Measurements from ENCODE around the gene C5orf34.

Gene C5orf34

GRCh38 chr5:43514816-43515677, at the start of gene C5orf34:
TSS of gene C5orf34 (minus strand) at chr5:43515148. CDS start at chr5:43509339, 5,809 bp downstream.
- H3K4me3 ChIP-seq (ENCODE audit: low read depth, low read length) = peak within 1 kb of the TSS; percentile 77
- no peak for TF ChIP-seq CTCF (IDR thresholded peaks at IDR 0.05; ENCODE audit: borderline replicate concordance, insufficient read depth, low read depth, low read length)

GRCh38 chr5:43564289-43564850, 49.4 kb upstream of the C5orf34 start:
- no peak overlapping the region for H3K4me3 ChIP-seq (ENCODE audit: low read depth, low read length)
- TF ChIP-seq CTCF (IDR thresholded peaks at IDR 0.05; ENCODE audit: borderline replicate concordance, insufficient read depth, low read depth, low read length) = no peak

GRCh38 chr5:43563321-43563720, 48.4 kb upstream of the C5orf34 start:
- no peak overlapping the region for H3K4me3 ChIP-seq (ENCODE audit: low read depth, low read length)
- no peak for TF ChIP-seq CTCF (IDR thresholded peaks at IDR 0.05; ENCODE audit: borderline replicate concordance, insufficient read depth, low read depth, low read length)

- no peak for TF ChIP-seq CTCF (IDR thresholded peaks at IDR 0.05; ENCODE audit: borderline replicate concordance, insufficient read depth, low read depth, low read length)
- no peak overlapping the region for H3K4me3 ChIP-seq (ENCODE audit: low read depth, low read length)
These were observed 46.4 kb upstream of the C5orf34 start for GRCh38 chr5:43561356-43561755.

- TF ChIP-seq CTCF (IDR thresholded peaks at IDR 0.05; ENCODE audit: borderline replicate concordance, insufficient read depth, low read depth, low read length) = no peak
- no peak overlapping the region for H3K4me3 ChIP-seq (ENCODE audit: low read depth, low read length)
These were observed 45.2 kb upstream of the C5orf34 start for GRCh38 chr5:43560128-43560527.

GRCh38 chr5:43556857-43557542, 42.1 kb upstream of the C5orf34 start, which contains the start of gene PAIP1:
TSS of gene PAIP1 (minus strand) at chr5:43557077. CDS start at chr5:43556846, 231 bp downstream.
- peak; percentile 68 for TF ChIP-seq CTCF (IDR thresholded peaks at IDR 0.05; ENCODE audit: borderline replicate concordance, insufficient read depth, low read depth, low read length)
- peak within 1 kb of the TSS; percentile 94 for H3K4me3 ChIP-seq (ENCODE audit: low read depth, low read length)

GRCh38 chr5:43556607-43556856, 41.6 kb upstream of the C5orf34 start:
- peak overlapping the region; percentile 94 for H3K4me3 ChIP-seq (ENCODE audit: low read depth, low read length)
